Measurements from ENCODE around the gene OR2Y1.

DNA sequence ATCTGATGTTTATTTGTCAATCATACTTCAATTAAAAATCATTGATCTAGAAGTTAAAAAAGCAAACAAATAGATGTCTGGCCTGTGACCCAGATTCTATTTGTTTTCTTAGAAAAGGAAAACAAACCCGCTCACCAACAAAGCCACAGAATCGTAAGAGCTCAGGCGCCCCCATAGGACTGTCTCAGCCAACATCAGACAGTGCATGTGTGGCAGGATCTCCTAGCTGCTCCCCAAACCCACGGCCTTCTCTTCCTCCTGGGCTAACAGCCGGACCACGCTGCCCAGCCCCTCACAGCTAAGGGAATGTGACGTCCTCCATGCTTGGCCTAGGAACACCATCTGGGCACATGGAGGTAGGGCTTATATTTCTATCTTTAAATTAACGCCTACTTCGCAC is 19.4 kb downstream of the OR2Y1 start:
- TF ChIP-seq CTCF (IDR thresholded peaks at IDR 0.05), result no peak
- TF ChIP-seq POLR2A (IDR thresholded peaks at IDR 0.05), result no peak
